ENCODE results near the gene DNAI7. TPM values are rescaled to one million over a fixed set of nuclear protein-coding genes. Genes with fewer than 3 reads are reported as not detected.

The DNAI7 gene
- total and polyA plus RNA-seq, 9 donors: 0.65 to 9.5 (median 2.1) TPM

- intact Hi-C loops (cut with DNase I): no loop called here
- 66 to 77% (median 72%) methylated on average over 2 of the region's 2 CpGs for WGBS, 3 donors
- Histone ChIP-seq H3K4me3 (no peak overlapping the region), H3K36me3 (no peaks in the 10 kb centered on the region), H3K4me1 (ENCODE audit: insufficient read depth) (no peaks in the 10 kb centered on the region), H3K27ac (no peak overlapping the region), H3K27me3 (no peaks in the 10 kb centered on the region), H3K9me3 (no peaks in the 10 kb centered on the region)
- DNase-seq: no peak
- TF ChIP-seq EP300 (IDR thresholded peaks at IDR 0.05) (no peak), POLR2A (IDR thresholded peaks at IDR 0.05) (no peak), CTCF (IDR thresholded peaks at IDR 0.05) (no peak)
Observed at GRCh38 chr12:25065035-25065434, 129.9 kb downstream of the DNAI7 start.

DNA sequence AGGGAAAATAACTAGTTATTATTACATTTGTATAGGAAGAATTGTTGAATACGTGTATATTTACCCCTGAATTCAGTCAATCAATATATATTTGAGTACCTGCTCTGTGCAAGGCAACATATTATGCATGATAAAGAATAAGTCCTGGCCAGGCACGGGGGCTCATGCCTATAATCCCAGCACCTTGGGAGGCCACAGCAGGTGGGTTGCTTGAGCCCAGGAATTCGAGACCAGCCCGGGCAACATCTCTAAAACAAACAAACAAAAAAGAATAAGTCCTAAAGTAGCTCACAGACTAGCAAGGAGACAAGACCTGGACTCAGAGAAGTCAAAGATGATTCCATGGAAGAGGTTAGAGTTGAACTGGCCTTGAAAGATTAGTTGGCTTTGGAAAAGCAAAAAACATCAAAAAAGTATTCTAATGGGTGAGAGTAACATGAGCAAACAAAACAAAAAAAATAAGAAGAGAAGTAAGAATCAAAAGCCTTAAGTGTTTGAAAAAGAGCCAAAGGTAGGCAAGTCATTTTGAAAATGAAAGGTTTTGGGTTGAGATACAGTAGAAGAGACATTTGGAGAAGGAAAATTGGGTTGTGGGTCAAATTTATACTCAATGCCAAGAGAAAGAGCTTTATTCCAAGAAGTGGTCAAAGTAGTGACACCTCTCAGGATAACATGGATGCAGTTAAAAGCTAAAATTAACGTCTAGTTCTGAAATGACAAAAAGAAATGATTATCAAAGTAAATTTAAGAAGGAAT lies 130.9 kb downstream of the DNAI7 start:
- 69 to 77% (median 71%) methylated on average over 5 of the region's 5 CpGs for WGBS, 3 donors
- TF ChIP-seq EP300 (IDR thresholded peaks at IDR 0.05) (no peak), CTCF (IDR thresholded peaks at IDR 0.05) (no peak), POLR2A (IDR thresholded peaks at IDR 0.05) (no peak)
- Histone ChIP-seq H3K9me3 (no peaks in the 10 kb centered on the region), H3K4me1 (ENCODE audit: insufficient read depth) (no peaks in the 10 kb centered on the region), H3K27me3 (no peaks in the 10 kb centered on the region), H3K27ac (no peak overlapping the region), H3K36me3 (no peaks in the 10 kb centered on the region), H3K4me3 (no peak overlapping the region)
- DNase-seq: no peak
- intact Hi-C loops (cut with DNase I): loop anchor here in 1 of 4 donors (2.0 kb wide), 1 partner anchor 23 kb away; no protein-coding TSS in a partner anchor

GRCh38 chr12:25058658-25059058 lies 136.3 kb downstream of the DNAI7 start:
- Histone ChIP-seq H3K27ac (no peak overlapping the region), H3K27me3 (no peaks in the 10 kb centered on the region), H3K36me3 (no peaks in the 10 kb centered on the region), H3K4me3 (no peak overlapping the region), H3K4me1 (ENCODE audit: insufficient read depth) (no peaks in the 10 kb centered on the region), H3K9me3 (no peaks in the 10 kb centered on the region)
- no peak for DNase-seq
- no peak for TF ChIP-seq EP300 (IDR thresholded peaks at IDR 0.05)
- TF ChIP-seq POLR2A (IDR thresholded peaks at IDR 0.05): no peak
- no peak for TF ChIP-seq CTCF (IDR thresholded peaks at IDR 0.05)
- intact Hi-C loops (cut with DNase I): no loop called here

Other genes starting within 250 kb of the DNAI7 start
- 100 to 1,000 TPM in 1 of 7 donors, 10 to 100 TPM in 6; 14.9 to 106 (median 36.2) TPM for gene BCAT1, start 246.1 kb downstream of the DNAI7 start, total RNA-seq
- 10 to 100 TPM; 12.0 to 18.3 TPM for gene BCAT1, start 246.1 kb downstream of the DNAI7 start, polyA plus RNA-seq
- gene ETFRF1, start 77 bp upstream of the DNAI7 start, total RNA-seq: 10 to 100 TPM; 18.2 to 40.1 (median 27.1) TPM
- gene ETFRF1, start 77 bp upstream of the DNAI7 start, polyA plus RNA-seq: 10 to 100 TPM; 21.6 to 29.6 TPM
- gene KRAS, start 55.8 kb upstream of the DNAI7 start, total RNA-seq: 10 to 100 TPM in 5 of 7 donors, 1 to 10 TPM in 2; 8.7 to 28.2 (median 16.4) TPM
- gene KRAS, start 55.8 kb upstream of the DNAI7 start, polyA plus RNA-seq: 10 to 100 TPM in 1 of 2 donors, 1 to 10 TPM in 1; 5.6 to 11.5 TPM